SK-N-SH (cell line): ENCODE data around the gene HEXD. TPM values are rescaled to one million over a fixed set of nuclear protein-coding genes. Genes with fewer than 3 reads are reported as not detected.

Experiments used
- CTCF ChIA-PET: fragments of 300-600, 350-600 bp; formaldehyde crosslinking; extraction: SDS; loops from one replicate; lab custom pipeline; 2021; lab: Yijun Ruan, JAX
- POLR2A ChIA-PET: fragments of 350-600 bp; sonication (Branson Sonifier 250); formaldehyde crosslinking; extraction: SDS; loops from one replicate; lab custom pipeline; 2020; ENCODE audit warnings: antibody characterized with exemption, inconsistent platforms; lab: Yijun Ruan, JAX
- DNase-seq: peaks from one replicate; pipeline ENCODE4 v3.0.0; 2012
- H2AFZ ChIP-seq: fragments of 200-600 bp; sonication (generic); 2 replicates; pipeline ENCODE4 v1.8.1; 2016; ENCODE audit warnings: antibody characterized with exemption, mild to moderate bottlenecking, low read depth
- H3F3A ChIP-seq: fragments of 200-600 bp; sonication (generic); replicated peaks from 2 replicates; pipeline ENCODE3; 2016; ENCODE audit warnings: antibody characterized with exemption, mild to moderate bottlenecking; ENCODE audit not compliant: insufficient read depth
- H3K27ac ChIP-seq, 2 experiments: fragments of 200-500 bp in 1 of 2; fragments of 200-600 bp in 1 of 2; sonication (Bioruptor generic) in 1 of 2; sonication (generic), shearing (Covaris generic) in 1 of 2; 2 replicates each; pipeline versions ENCODE4 v1.5.1 to v1.6.1; 2014 to 2016; ENCODE audit warnings: low read depth in 2 of 2, inconsistent platforms in 1 of 2, low read length in 1 of 2, mild to moderate bottlenecking in 1 of 2, mixed read lengths in 1 of 2
- H3K27me3 ChIP-seq: fragments of 200-600 bp; sonication (generic), shearing (Covaris generic); 2 replicates; pipeline ENCODE4 v1.6.1; 2016; ENCODE audit warnings: mixed run types; ENCODE audit not compliant: insufficient read depth
- H3K36me3 ChIP-seq, 2 experiments: fragments of 200-500 bp in 1 of 2; fragments of 200-600 bp in 1 of 2; sonication (Bioruptor generic) in 1 of 2; sonication (generic) in 1 of 2; replicated peaks in 1 of 2; 2 replicates each; pipeline versions ENCODE3 to v1.5.1; 2014 to 2016; ENCODE audit warnings: low read length in 1 of 2, mild to moderate bottlenecking in 1 of 2; ENCODE audit not compliant: insufficient read depth in 2 of 2, control insufficient read depth in 1 of 2
- H3K4me1 ChIP-seq, 2 experiments: fragments of 200-500 bp in 1 of 2; fragments of 200-600 bp in 1 of 2; sonication (Bioruptor generic) in 1 of 2; sonication (generic), shearing (Covaris generic) in 1 of 2; 2 replicates each; pipeline versions ENCODE4 v1.5.1 to v1.6.1; 2014 to 2016; ENCODE audit warnings: low read depth in 1 of 2, low read length in 1 of 2, mixed run types in 1 of 2; ENCODE audit not compliant: insufficient read depth in 2 of 2, control insufficient read depth in 1 of 2
- H3K4me2 ChIP-seq: fragments of 200-600 bp; sonication (generic), shearing (Covaris generic); 2 replicates; pipeline ENCODE4 v1.6.1; 2017; ENCODE audit warnings: mixed run types
- H3K4me3 ChIP-seq, 2 experiments: fragments of 200-500 bp in 1 of 2; fragments of 200-600 bp in 1 of 2; sonication (Bioruptor generic) in 1 of 2; sonication (generic), shearing (Covaris generic) in 1 of 2; 2 replicates each; pipeline versions ENCODE4 v1.5.1 to v1.8.1; 2014 to 2016; ENCODE audit warnings: low read depth in 2 of 2, inconsistent platforms in 1 of 2, low read length in 1 of 2, mild to moderate bottlenecking in 1 of 2, mixed read lengths in 1 of 2, moderate library complexity in 1 of 2
- H3K79me2 ChIP-seq: fragments of 200-600 bp; sonication (generic); 2 replicates; pipeline ENCODE4 v1.8.1; 2017; ENCODE audit warnings: mild to moderate bottlenecking; ENCODE audit not compliant: insufficient read depth
- H3K9ac ChIP-seq: fragments of 200-600 bp; sonication (generic); 2 replicates; pipeline ENCODE4 v1.6.1; 2017; ENCODE audit warnings: mixed run types
- H3K9me2 ChIP-seq: fragments of 200-600 bp; sonication (generic); 2 replicates; pipeline ENCODE4 v1.6.1; 2017; ENCODE audit warnings: mixed run types
- H3K9me3 ChIP-seq: fragments of 200-600 bp; sonication (generic); 2 replicates; pipeline ENCODE4 v1.6.1; 2017; ENCODE audit warnings: mixed run types, mild to moderate bottlenecking, moderate library complexity
- H4K20me1 ChIP-seq: fragments of 200-600 bp; sonication (generic); 2 replicates; pipeline ENCODE4 v1.6.1; 2017; ENCODE audit warnings: mild to moderate bottlenecking, mixed run types; ENCODE audit not compliant: insufficient read depth
- CTCF ChIP-seq: fragments of 200-600 bp; sonication (generic); IDR thresholded peaks from 2 replicates; pipeline ENCODE4 v1.6.1; 2017; ENCODE audit warnings: antibody characterized with exemption, mild to moderate bottlenecking, moderate library complexity
- ELF1 ChIP-seq: IDR thresholded peaks from 2 replicates; pipeline ENCODE4 v1.4.0; 2012
- FOXJ3 ChIP-seq: sonication (generic); formaldehyde crosslinking; IDR thresholded peaks from 2 replicates; pipeline ENCODE4 v1.5.1; 2020; ENCODE audit warnings: mild to moderate bottlenecking, missing genetic modification reagents
- FOXM1 ChIP-seq: IDR thresholded peaks from 2 replicates; pipeline ENCODE4 v1.4.0; 2012; ENCODE audit warnings: low read depth, mild to moderate bottlenecking
- GABPA ChIP-seq: IDR thresholded peaks from 2 replicates; pipeline ENCODE4 v1.4.0; 2012; ENCODE audit warnings: low read depth, mild to moderate bottlenecking
- GATA2 ChIP-seq: sonication (generic); formaldehyde crosslinking; IDR thresholded peaks from 2 replicates; pipeline ENCODE4 v1.5.0; 2020; ENCODE audit warnings: mild to moderate bottlenecking, missing genetic modification reagents
- IRF3 ChIP-seq: fragments of 150-350 bp; IDR thresholded peaks from 2 replicates; pipeline ENCODE4 v1.6.1; 2016; ENCODE audit warnings: mild to moderate bottlenecking, low read depth, low read length
- JUND ChIP-seq: IDR thresholded peaks from 2 replicates; pipeline ENCODE4 v1.4.0; 2012
- MEF2A ChIP-seq: IDR thresholded peaks from 2 replicates; pipeline ENCODE4 v1.4.0; 2012; ENCODE audit warnings: low read depth, borderline replicate concordance
- NRF1 ChIP-seq: IDR thresholded peaks from 2 replicates; pipeline ENCODE4 v1.6.1; 2012; ENCODE audit warnings: low read depth, mild to moderate bottlenecking, low read length
- RXRA ChIP-seq: IDR thresholded peaks from 2 replicates; pipeline ENCODE4 v1.4.0; 2012; ENCODE audit warnings: low read depth, mild to moderate bottlenecking, borderline replicate concordance
- SIN3A ChIP-seq: IDR thresholded peaks from 2 replicates; pipeline ENCODE4 v1.6.1; 2012; ENCODE audit warnings: low read depth, mild to moderate bottlenecking, low read length, moderate library complexity, borderline replicate concordance
- TEAD4 ChIP-seq: IDR thresholded peaks from 2 replicates; pipeline ENCODE4 v1.4.0; 2012; ENCODE audit warnings: mild to moderate bottlenecking, borderline replicate concordance; ENCODE audit not compliant: insufficient read depth
- USF1 ChIP-seq: IDR thresholded peaks from 2 replicates; pipeline ENCODE4 v1.4.0; 2012; ENCODE audit warnings: low read depth, borderline replicate concordance
- USF2 ChIP-seq: fragments of 150-350 bp; IDR thresholded peaks from 2 replicates; pipeline ENCODE4 v1.6.1; 2017; ENCODE audit warnings: antibody characterized with exemption, low read length, low read depth, borderline replicate concordance
- YY1 ChIP-seq: IDR thresholded peaks from 2 replicates; pipeline ENCODE4 v1.4.0; 2012; ENCODE audit warnings: low read depth, mild to moderate bottlenecking
- ZBTB33 ChIP-seq: IDR thresholded peaks from 2 replicates; pipeline ENCODE4 v1.4.0; 2012; ENCODE audit warnings: low read depth, borderline replicate concordance
- WGBS: methylation state at CpG from one replicate; pipeline ENCODE4 v1.1.6; 2017; ENCODE audit warnings: low lambda C conversion rate; 5-methylcytosine and 5-hydroxymethylcytosine counted together
- polyA plus RNA-seq, 3 experiments: library from polyadenylated mRNA; depleted of rRNA; stranded (reverse); fragments of >200 nt; gene quantifications; 2 replicates each; pipeline ENCODE4 v1.2.3, GENCODE V29; 2012

HEXD gene
- polyA plus RNA-seq, 1 of the 3 experiments (the other 2 are of a cell fraction) = 38.8 TPM

GRCh38 chr17:82464567-82464929 is 46.4 kb downstream of the HEXD start:
- no peak for TF ChIP-seq YY1
- no peak for TF ChIP-seq FOXJ3 (CRISPR knock-in tag)
- TF ChIP-seq USF1 = no peak
- TF ChIP-seq IRF3 = no peak
- no peak for TF ChIP-seq GABPA
- no peak for TF ChIP-seq CTCF
- no peak for TF ChIP-seq USF2
- TF ChIP-seq FOXM1 = no peak
- no peak for TF ChIP-seq NRF1
- TF ChIP-seq MEF2A = no peak
- TF ChIP-seq TEAD4 = no peak
- no peak for TF ChIP-seq ELF1
- TF ChIP-seq ZBTB33 = no peak
- TF ChIP-seq RXRA = no peak
- no peak for TF ChIP-seq GATA2
- TF ChIP-seq SIN3A = no peak
- no peak for TF ChIP-seq JUND
- Histone ChIP-seq H3K79me2 (peaks cover 19% of the 10 kb centered on the region), H3K36me3 (peaks cover 48 to 56% of the 10 kb centered on the region in 2 experiments), H3K4me3 (no peak overlapping the region), H2AFZ (no peak overlapping the region), H3F3A (no peaks in the 10 kb centered on the region), H4K20me1 (peaks cover 2% of the 10 kb centered on the region; the same call in 1 of the 2 replicates), H3K27ac (no peak overlapping the region), H3K9ac (no peak overlapping the region), H3K4me1 (no peaks in the 10 kb centered on the region; a peak in 1 of 4 replicates), H3K9me2 (no peaks in the 10 kb centered on the region), H3K27me3 (no peaks in the 10 kb centered on the region), H3K4me2 (no peak overlapping the region), H3K9me3 (no peaks in the 10 kb centered on the region)
- 92% methylated on average over 11 of the region's 11 CpGs for WGBS
- CTCF ChIA-PET = interaction anchor here (0.6 kb wide), 1 partner anchor 1548 kb away, joined by 3 read pairs; no protein-coding TSS in a partner anchor
- no peak for DNase-seq
- POLR2A ChIA-PET = no interaction called here
